Inflammatory macrophage treated with lipopolysaccharide for 1 hour (primary cell): ENCODE results near the gene HSPA12B.

Source experiments
- DNase-seq, 2 donors: peaks; one replicate each; pipeline ENCODE4 v3.0.0-alpha.2; 2020 to 2022

The HSPA12B gene

DNA sequence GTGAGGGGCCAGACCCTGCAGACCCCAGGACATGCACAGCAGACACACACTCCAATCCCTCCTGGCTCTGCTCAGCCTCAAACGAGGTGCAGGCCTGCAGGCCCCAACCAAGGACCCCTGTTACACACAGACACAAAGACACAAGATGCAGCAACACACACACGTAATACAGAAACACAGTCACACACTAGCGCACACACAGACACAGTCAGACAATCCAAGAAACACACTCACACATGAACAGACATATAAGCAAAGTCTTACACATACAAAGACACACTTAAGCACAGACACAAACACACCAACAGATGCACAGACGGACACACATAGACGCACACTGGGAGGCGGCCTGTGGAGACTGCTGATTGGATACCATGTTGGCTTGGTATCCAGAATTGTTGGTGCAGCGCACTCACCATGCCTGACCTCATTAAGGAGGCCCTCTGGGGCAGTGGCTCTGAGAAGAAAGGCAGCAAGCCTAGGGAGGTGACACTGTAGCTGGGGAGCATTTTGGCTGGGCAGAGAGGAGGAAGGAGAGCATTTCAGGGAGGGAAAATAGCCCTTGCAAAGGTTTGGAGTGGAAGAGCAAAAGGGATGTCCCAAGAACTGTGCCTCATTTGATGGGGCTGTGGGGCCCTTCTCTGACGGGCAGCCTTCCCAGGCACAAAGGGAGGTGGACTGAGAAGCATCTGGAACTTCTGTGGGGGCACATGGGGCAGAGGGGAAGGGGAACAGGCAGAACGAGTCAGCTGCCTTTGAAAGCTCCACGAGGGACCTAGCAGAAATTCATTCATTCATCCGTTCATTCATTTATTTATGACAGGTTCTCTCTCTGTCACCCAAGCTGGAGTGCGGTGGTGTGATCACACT is 1.4 kb upstream of the HSPA12B start:
- no peak for DNase-seq

DNA sequence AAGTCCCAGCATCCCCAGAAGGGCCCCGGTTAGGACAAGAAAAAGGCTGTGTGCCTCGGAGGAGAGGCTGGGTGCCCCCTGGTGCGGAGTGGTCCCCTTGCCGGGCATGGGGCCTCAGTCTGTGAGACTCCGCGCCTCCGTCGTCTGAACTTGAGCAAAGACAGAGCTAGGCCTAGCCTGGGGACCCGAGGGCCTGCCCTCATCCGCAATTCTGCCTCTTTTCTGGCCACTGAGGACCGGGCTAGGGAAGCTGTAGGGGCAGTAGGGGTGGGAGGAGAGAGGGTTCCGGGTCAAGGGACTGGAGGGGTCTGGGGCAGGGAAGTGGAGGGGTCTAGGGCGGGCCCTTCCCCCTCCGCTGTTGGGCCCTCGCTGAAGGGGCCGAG is 550 bp upstream of the HSPA12B start:
- DNase-seq: no peak

DNA sequence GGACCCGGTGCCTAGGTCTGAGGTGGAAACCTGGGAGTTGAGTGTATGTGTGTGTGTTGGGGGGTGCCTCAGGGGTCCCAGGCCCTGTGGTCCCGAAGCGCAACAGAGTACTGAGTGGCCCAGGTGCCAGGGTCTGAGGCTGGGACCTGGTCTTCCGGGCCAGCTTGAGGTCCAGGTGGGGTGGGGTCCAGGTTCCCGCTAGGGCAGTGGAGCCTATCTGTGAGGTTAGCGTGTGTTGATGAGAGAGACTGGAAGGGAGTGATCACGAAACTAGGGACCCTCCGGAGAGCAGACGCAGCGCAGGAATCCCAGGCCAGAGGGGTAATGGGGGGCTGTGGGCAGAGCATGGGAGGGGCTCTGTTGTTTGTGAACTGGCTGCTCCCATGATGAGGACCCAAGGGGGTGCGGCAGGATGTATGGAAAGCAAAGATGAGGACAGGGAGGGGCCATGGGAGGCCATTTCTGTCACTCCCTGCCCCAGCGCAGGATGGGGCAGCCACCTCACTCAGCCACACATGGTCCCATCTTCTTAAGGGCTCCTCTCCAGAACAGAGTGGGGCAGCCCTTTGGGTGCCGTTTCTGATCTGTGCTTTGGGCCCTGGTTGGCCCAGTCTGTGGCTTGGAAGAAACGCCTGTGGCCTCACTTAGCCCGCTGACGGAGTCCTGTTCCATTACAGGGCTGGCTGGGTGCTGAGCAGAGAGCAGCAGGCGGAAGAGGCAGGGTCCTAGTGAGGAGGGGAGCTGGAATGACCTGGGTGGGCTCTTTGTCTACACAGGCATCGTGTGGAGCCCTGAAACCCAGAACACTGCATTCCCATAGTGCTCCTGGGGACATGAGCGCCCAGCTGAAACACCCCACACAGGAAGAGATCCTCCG is 872 bp downstream of the HSPA12B start:
- no peak for DNase-seq

DNA sequence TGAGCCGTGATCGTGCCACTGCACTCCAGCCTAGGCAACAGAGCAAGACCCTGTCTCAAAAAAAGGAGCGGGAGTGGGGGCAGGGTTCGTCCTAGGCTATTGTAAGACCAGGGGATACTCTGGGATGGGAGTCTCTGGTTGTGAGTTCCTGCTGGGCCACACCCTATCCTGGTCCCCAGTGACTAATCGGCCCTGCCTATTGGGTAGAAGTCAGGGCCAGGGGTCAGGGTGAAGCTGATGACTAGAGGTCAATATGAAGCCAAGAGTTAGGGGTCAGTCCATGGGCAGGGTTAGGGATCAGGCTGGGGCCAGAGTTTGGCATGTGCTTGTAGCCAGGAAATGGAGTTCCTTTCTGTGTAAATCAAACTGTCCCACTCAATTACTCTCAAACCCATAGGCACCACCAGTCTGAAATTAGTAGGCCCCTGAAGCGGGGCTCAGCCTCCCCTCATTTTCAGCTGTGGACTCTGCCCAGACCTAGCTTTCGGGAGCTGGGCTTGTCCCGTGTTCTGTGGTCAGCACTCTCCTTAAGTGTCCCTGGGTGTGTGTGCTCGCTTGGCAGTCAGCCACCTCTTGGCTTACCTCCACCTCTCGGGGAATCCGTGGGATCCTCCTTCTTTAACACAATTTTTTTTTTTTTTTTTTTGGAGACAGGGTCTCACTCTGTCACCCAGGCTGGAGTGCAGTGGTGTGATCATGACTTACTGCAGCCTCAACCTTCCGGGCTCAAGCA is 1.8 kb downstream of the HSPA12B start:
- DNase-seq: no peak

DNA sequence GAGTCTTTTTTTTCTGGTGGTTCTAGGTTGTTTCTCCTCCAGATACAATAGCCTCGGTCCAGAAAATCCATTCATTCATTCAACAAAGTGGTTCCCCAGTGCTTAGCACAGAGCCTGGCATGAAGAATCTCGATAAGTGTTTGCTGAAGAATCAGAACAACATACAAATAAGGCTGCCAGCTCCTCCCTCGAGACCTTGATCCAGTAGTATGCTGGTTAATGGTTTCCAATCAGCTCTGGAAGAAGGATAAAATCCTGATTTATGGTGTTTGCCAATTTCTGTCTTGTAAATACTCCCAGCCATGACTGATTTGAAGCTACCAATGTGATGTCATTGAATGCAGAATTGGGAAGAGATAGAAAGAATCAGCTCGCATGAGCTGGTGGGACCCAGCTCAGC is 3.3 kb downstream of the HSPA12B start:
- DNase-seq: no peak

DNA sequence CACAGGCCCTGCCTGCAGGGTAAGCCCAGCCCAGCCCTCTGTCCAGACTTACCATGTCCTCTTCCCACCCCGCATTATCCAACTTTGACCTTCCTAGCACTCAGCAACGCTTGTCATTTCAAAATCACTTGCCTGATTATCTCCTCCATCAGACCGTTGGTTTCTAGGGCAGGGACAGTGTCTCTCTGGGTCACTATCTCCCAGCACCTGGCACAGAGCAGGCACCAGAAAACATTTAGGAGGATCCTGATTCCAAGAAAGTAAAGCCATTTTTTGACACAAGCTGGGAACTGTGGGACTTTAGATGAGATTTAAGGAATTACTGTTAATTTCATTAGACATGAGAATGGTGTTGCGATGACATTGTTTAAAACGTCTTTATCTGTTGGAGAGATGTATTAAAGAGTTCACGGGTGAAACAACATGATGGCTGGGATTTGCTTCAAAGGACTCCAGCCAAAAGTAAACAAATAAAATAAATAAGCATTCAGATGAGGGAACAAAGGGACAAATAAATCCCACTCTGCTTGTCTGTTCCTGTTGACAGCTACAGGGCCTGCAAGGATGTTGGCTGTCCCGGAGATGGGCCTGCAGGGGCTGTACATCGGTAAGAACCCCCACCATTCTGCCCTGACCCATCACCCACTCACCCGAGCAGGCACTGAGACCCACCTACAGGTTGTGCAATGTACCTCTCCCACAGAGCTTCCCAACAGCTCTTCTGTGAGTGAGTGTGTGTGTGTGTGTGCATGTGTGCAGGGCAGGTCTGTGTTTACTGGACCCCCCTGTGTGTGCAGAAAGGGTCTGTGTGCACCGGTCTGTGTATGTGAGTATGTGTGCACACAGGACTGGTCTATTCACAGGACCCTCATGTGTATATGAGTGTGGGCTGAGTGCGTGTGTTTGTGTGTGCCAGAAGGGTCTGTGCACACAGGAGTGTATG is 5.9 kb downstream of the HSPA12B start:
- no peak for DNase-seq

DNA sequence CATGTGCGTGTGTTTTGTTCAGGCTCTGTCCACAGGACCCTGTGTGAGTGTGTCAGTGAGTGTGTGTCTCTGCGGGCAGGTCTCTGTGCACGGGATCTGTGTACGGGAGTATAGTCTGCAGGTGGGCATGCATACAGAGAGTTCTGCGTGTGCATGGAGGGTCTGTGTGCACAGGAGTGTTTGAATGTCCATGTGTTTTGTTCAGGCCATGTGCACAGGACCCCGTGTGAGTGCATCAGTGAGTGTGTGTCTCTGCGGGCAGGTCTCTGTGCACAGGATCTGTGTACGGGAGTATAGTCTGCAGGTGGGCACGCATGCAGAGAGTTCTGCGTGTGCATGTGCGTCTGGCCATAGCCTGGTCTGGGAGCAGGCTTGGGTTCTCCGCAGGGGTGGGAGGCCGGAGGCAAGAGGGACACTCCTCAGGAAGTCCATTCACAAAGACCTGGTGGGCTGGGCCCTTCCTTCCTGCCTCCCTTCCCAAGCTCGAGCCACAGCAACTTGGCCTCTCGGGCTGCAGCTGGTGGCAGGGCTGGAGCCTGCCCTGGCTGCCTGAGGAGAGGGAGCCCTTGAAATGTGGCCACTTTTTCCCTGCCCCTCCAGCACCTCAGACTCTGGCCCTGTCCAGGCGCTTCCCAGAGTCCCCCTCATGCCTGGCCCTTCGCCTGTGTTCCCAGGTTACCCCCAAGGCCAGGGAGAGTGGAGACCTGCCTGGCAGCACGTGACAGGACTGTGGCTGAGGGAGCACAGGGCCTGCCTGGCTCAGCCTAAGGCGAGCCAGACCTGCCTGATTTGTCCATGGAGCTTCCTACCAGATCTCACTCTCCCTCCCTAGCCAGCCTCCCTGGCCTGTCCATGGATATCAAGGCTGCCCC is 6.8 kb downstream of the HSPA12B start:
- no peak for DNase-seq

DNA sequence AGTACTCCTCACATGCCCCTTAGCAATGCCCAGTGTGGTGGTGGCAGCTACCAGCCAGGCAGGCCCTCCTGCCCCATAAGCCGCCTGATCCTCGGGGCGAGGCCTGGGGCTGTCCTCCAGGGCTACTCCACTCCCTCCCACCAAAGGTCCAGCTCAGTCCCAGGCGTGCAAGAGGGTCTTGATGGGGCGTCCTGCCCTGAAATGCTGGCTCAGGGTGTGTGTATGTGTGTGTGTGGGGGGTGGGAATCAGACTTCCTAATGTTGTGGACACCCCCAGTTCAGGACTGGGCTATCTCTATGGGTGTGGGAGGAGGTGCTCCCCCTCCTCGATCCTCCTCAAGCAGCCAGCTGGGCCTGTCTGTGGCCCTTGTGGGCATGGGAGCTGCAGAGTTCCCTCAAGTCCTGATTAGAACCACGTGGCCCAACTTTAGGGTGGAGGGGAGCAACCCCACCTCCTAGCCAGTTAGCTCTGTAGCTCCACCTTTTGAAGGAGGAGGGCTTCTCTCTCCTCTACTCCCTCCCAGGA is 7.5 kb downstream of the HSPA12B start:
- no peak for DNase-seq

DNA sequence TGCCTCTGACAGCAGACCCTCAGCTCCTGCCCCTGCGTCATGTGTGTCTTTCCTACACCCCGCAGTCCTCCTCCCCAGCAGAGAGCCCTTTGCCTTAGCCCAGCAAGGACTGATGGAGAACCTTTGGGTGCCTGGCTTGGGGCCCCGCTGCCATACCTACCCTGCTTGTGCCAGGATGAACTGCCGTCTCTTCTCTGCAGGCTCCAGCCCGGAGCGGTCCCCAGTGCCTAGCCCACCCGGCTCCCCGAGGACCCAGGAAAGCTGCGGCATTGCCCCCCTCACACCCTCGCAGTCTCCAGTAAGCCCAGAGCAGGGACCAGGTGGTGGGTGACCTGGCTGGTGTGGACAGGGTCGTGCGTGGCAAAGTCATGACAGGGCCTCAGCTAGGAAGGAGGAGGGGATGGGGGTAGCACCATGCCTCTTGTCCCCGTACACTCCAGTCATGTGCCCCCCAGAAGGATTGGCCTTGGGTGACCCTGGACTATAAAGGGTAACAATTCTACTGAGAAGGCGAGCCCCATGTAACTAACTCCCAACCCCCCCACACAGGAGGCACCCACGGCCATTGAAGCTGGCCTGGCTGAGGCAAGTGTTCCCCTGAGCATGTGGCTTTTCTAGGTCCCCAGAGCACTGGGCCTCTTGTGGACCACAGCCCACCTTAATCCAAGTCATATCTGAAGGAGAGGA is 8.3 kb downstream of the HSPA12B start:
- no peak for DNase-seq

DNA sequence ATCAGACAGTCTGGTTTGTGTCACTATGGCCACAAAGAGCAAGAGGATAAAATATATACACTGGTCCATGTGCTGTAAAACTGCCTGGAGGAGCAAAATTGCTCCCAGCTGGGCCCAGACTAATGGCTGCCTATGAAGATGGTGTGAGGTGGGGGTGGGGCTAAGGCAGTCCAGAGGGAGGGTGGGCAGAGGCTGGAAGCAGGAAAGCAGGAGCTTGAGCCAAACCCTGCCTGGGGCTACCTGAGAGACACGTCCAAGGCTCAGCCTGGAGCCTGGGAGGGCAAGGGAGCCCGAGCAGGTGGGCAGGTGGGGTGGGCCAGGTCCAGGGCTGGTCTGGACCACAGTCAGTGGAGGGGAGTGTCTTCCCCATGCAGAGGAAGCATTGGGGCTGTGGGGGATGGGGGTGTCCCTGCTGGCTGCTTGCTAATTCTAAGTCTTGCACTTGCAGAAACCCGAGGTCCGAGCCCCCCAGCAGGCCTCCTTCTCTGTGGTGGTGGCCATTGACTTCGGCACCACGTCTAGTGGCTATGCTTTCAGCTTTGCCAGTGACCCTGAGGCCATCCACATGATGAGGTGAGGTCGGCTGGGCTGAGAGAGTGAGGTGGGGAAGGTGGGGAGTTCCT is 9.5 kb downstream of the HSPA12B start:
- DNase-seq: no peak

DNA sequence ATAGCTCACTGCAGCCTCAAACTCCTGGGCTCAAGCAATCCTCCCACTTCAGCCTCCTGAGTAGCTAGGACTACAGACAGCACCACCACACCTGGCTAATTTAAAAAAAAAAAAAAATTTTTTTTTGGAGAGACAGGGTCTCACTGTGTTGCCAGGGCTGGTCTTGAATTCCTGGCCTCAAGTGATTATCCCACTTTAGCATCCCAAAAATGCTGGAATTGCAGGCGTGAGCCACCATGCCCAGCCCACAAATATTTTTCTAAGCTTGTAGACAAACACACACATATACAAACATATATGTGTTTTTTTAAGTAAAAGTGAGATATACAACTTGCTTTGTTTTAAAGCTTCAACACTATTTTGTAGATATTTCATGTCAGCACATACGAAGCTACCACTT is 10.8 kb downstream of the HSPA12B start:
- DNase-seq: no peak

DNA sequence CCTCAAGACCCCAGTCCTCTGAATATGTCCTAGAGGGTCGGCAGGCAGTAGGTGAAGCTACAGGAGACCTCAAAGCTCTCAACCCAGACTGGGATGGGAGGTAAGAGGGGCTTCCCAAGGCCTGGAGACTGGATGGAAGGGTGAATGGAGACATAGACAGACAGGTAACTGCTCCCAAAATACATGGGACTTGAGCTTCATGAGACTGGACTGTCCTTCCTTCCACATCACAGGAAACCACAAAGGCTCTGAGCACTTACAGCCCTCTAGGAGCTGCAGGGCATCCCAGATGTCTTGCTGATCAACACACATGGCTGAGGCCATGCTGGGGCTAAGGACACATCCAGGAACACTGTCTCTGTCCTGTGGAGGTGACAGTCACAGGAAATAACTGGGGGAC is 11.6 kb downstream of the HSPA12B start:
- no peak for DNase-seq

DNA sequence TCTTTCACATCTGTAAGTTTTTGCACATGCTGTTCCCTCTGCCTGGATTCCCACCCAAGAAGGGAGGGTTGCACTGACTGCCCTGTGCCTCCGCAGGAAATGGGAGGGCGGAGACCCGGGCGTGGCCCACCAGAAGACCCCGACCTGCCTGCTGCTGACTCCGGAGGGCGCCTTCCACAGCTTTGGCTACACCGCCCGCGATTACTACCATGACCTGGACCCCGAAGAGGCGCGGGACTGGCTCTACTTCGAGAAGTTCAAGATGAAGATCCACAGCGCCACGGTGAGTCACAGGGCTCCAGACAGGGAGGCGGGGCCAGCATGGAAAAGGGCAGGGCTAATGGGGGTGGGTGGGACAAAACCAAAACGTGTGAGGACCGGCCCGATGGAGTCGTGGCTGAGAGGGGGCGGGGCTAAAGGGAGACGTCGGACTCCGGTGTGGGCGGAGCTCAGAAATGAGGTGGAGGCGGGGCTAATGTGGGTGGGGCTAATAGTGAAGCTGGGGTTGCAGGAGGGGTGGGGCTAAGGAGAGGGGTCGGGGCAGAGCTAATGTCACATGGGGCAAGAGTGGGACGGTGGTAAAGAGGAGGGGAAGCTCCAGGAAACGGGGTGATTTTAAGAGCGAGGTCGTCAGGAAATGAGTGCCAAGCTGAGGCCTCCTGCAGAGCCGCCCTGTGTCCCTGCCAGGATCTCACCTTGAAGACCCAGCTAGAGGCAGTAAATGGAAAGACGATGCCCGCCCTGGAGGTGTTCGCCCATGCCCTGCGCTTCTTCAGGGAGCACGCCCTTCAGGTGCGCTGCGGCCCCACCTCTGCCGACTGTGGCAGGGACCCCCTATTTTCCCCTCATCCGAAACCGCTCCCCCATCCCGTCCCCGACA is 12.6 kb downstream of the HSPA12B start:
- DNase-seq: peak; percentile 75 to 89

DNA sequence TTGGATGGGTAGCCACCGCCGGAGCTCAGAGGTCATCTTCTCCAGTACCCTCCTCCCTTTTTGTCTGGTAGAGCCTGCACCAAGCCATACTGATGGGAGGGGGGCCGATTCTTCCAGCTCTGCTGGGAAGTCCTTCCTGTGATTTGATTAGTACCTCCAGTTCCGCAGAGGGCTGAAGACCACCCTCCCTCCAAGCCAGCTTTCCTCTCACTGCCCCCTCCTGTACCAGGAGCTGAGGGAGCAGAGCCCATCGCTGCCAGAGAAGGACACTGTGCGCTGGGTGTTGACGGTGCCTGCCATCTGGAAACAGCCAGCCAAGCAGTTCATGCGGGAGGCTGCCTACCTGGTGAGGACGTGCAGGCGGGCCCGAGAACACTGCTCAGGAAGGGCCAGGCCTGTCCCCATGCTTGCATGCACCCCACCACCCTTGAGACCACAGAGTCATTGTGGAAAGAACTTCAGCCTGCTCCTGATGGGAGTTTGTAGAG is 13.2 kb downstream of the HSPA12B start:
- DNase-seq: no peak

DNA sequence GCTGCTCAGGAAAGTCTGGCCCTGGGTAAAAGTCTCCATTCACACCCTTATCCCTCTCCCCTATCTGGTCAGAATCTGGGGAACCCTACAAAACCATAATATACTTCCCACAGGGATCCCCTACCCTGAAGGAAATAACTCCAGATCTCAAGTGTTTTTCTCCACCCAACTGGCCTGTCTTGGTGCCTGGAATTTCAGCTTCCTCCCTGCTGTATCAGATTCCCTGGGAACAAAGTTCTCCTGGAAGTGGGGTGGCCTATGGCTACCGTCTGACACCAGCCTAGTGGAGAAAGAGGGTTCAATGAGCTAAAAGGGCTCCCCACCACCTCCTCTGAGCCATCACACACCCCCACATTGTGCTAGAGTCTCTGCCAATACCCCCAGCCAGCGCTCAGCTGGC is 15.0 kb downstream of the HSPA12B start:
- no peak for DNase-seq

DNA sequence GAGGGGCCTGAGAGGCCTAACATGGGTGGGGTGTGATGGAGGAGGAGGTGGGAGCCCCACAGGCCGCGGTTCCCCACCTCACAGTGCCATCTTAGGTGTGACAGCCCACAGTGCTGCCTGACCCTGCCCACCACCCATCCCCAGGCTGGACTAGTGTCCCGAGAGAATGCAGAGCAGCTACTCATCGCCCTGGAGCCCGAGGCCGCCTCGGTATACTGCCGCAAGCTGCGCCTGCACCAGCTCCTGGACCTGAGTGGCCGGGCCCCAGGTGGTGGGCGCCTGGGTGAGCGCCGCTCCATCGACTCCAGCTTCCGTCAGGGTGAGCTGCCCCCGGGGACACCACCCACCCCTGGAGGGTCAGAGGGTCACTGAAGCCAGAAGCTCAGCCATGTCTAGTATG is 15.6 kb downstream of the HSPA12B start:
- DNase-seq: no peak

DNA sequence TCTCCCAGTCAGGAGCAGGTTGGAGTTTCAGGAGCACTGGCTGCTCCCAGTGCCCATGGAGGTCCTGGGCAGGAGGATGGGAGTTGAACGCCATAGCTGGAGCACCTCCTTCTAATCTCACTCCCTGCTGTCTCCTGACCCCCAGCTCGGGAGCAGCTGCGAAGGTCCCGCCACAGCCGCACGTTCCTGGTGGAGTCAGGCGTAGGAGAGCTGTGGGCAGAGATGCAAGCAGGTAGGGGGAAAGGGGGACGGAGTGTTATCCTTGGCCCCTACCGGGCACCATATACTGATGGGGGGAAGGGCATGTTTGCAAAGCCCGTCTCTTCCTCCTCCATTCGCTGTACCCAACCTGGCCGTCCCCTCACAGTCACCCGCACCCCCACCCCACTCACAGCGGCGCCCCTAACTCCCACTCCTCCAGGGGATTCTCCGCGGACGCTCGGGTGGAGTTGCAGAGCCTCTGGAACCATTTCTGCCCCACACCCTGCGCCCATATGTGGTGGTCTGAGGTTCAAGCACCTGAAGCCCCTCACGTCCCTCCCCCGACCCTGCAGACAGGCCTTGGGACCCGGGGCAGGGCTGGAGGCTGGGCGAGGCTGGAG is 16.7 kb downstream of the HSPA12B start:
- no peak for DNase-seq
